NCI-H2107 treated with DMSO at 0.1 percent for 48 hours (cell line): Measurements from ENCODE around the gene SLC2A8.

Experiments
- DNase-seq: peaks from one replicate; lab custom pipeline; 2025; ENCODE audit not compliant: unreplicated experiment; lab: John Stamatoyannopoulos, UW

The SLC2A8 gene

DNA sequence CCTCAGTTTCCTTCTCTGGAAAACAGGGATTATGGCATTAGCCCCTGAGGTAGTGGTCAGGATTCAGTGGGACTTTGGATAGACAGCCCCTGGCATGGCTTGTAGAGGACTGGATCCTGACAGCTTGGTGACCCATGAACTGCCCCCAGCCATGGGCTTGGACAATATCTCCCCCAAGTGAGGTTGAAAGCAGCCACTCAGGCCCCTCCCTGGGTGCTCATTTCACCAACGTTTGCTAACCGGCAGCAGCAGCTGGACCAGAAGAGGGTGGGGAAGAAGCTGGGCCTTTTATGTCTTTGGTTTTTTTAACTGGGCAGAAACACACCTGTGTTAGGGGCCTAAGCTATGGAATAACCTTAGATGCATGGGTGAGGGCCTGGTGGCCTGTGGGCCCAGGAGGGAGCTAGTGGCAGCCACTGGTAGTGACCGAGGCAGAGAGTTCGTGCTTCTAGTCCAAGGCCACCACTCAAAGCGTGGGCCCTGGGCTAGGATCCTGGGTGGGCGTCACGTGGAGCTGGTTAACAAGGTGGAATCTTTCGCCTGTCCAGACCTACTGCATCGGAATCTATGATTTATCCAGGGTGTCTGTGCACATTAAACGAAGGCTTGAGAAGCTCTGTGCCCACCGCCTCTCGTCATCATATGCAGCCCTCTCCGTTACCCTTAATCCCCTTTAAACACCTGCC, 1.9 kb downstream of the SLC2A8 start:
- no peak for DNase-seq

GRCh38 chr9:127399736-127400269, 2.8 kb downstream of the SLC2A8 start:
- DNase-seq: no peak

DNA sequence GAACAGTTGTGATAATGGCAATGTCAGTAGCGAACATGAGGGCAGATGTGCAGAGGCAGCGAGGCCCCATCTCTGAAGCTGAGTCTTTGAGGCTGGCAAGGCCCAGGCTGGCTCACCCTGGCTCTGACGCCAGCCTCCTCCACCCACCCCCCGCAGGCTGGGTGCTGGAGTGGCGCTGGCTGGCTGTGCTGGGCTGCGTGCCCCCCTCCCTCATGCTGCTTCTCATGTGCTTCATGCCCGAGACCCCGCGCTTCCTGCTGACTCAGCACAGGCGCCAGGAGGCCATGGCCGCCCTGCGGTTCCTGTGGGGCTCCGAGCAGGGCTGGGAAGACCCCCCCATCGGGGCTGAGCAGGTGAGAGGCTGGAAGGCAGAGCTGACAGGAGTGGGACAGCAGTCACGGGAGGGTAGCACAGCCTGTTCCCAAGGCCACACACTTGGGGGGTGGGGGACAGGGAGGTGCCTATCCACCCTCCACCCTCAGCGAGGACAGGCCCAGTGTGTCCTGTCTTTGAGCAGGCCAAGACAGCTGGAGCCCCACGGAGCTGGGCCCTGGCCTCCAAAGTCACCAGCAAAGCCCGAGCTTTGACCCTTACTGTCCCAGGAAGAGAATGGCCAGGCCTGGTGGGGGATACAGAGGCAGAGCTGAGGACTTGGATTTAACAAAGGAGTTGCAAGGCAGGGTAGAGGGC, 5.6 kb downstream of the SLC2A8 start:
- DNase-seq: no peak

- DNase-seq: no peak
Measured at GRCh38 chr9:127403507-127404192, 6.7 kb downstream of the SLC2A8 start.

GRCh38 chr9:127404631-127405030, 7.7 kb downstream of the SLC2A8 start:
- DNase-seq: no peak

DNA sequence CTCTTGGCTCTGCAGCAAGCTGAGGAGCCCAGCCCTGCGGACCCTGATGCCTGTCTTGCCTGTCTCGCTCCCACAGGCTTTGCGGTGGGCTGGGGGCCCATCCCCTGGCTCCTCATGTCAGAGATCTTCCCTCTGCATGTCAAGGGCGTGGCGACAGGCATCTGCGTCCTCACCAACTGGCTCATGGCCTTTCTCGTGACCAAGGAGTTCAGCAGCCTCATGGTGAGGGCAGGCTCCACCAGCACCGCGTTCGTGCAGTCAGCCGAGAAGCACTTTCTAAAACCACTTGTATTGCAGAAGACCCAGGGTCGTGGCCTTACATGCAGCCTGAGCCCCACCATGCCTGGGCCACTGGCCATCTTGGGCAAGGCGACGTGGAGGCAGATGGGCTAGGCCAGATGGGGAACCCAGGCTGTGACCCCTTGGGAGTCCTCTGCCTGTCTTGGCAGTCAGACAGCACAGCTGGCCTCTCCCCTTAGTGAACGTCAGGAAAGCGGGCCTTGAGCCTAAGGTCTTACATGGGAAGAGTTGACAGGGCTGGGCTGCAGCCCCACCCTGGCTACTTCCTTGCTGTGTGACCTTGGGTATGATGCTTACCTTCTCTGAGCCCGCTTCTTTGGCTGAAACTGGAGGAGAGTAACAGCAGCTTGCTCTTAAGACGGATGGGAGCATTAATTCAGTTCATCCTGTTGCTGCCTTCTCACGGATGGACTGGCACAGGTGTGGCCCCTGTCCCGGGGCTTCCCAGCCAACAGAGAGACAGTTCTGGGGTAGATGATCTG, 8.6 kb downstream of the SLC2A8 start:
- no peak for DNase-seq

DNA sequence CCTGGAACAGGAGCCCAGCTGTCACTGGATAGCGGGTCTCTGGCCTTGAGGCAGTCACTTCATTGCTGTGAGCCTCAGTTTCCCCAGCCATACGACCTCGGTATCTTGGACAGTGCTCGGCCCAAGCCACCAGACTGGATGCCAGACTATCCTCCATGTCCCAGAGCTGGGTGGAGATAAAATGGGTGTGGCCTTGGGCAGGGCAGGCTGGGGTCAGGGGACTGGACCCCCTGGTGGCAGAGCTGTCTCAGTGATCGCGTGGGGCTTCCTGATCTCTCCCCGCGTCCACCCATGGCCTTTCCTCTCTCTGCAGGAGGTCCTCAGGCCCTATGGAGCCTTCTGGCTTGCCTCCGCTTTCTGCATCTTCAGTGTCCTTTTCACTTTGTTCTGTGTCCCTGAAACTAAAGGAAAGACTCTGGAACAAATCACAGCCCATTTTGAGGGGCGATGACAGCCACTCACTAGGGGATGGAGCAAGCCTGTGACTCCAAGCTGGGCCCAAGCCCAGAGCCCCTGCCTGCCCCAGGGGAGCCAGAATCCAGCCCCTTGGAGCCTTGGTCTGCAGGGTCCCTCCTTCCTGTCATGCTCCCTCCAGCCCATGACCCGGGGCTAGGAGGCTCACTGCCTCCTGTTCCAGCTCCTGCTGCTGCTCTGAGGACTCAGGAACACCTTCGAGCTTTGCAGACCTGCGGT, 10.0 kb downstream of the SLC2A8 start:
- DNase-seq: no peak

DNA sequence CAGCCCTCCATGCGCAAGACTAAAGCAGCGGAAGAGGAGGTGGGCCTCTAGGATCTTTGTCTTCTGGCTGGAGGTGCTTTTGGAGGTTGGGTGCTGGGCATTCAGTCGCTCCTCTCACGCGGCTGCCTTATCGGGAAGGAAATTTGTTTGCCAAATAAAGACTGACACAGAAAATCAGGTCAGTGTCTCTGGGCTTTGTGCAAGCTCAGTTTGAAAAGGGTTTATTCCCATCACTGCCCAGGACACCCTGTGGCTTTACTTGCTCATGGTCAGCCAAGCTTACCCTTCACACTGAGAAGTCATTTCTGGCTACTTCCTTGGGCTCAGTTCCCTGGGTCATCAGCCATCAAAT, 10.5 kb downstream of the SLC2A8 start:
- no peak for DNase-seq

DNA sequence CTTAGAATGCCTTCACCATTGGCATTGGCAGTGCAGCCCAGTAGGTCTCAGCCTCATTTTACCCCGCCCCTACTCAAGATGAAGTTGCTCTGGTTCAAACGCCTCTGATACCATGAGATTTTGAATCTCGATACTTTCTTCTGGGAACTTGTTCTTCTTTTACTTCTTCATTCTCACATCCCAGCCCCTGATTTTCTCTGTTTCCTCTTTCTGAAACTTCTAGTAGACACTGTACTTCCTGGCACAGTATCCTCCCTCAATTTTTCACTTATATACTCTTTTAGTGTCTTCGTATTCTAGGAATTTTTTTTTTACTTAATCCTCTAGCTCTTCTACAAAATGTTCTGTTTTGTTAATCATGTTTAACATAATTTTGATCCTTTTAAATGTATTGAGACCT, 14.2 kb downstream of the SLC2A8 start:
- DNase-seq: no peak

DNA sequence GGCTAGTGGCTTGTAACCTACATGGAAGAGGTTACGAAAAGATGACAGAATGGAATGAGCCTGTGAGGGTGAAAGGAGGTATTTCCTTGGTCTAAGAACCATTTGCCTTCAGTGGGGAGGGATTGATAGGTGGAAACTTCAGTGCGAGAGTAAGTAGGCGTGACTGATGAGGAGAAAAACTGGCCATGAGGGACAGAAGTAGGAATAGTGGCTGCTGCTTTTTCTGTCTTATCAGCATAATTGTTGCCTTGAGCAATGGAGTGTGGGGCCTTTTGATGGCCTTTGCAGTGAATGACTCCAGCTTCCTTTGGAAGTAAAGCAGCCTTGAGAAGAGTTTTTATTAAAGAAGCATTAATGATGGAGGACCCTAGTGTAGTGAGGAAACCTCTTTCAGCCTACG, 18.2 kb downstream of the SLC2A8 start:
- no peak for DNase-seq

GRCh38 chr9:127415657-127416056, 18.7 kb downstream of the SLC2A8 start:
- DNase-seq: no peak

DNA sequence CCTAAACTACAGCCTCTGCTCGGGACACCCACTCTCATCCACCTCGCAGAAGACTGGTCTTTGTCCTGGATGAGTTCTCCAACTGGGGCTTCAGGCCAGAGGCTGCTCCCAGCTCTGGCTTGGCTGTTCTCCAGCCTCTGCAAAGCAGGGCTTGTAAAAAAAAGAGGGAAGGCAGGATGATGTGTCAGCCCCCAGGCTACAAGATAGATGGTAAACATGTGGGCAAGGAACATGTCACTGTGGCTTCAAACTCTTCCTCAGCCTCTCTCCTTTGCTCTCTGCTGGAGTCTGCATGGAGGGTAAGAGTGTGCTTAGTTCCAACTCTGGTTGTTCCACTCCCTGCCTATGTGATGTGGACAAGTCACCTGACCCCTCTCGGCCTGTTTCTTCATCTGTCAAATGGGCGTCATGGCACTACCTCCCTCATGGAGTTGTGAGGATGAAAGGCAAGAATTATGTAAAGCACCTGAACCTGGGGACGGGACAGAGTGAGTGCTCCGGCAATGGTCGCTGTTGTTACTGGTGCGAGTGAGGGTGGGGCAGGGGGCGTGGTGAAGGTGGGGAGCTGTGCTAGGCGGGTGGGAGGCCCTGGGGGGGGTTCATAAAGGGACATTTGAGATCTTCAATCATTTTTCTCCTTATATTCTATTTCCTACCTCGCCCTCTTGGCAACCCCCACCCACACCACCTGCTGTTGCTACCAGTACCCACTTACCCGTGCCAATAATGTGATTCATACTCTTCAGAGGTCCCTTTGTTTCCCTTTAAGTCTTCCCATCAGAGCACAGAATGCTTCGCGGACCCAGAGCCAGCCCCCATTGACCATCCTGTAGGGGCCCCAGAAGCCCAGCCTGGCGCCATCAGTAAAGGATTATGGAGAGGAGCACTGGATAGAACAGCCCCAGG, 20.4 kb downstream of the SLC2A8 start:
- no peak for DNase-seq

DNA sequence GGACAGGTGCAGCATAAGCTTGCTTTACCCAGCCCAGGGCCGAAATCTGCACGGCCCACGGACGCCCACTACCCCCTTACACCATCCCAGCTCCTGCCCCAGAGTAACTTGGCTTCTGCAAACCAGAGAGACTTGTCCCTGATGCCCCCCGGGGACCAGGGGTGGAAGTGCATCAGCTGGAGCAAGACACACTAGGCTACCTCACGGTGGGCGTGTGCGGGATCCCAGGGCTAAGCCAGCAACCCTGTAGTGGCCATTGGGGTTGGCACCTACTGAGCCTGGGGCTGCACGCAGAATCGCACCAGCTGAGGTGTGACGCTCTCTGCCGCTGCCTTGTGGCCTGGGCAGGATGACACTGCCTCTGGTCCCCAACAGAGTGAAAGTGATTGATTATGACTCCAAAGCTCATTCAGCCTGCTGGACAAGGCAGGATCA, 21.1 kb downstream of the SLC2A8 start:
- no peak for DNase-seq

DNA sequence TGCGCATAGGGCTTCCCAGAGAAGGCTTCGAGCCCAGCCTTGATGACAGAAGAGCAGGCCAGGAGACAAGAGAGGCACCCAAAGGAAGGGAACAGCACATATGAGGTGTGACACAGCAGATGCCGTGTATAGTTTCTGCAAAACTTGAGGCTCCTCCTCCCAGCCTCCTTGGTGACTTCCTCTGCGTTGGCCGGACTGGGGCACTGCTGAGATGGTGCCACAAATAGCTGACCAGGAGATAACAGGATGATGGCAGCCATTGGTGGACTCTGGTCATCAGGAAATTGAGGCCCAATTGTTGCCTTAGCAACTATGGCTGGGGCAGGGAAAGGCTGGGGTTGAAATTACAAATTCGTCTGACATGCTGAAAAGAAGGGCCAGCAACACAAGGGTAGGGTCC, 22.4 kb downstream of the SLC2A8 start:
- DNase-seq: no peak

GRCh38 chr9:127421057-127421456, 24.1 kb downstream of the SLC2A8 start:
- DNase-seq: no peak

- DNase-seq: no peak
Measured at GRCh38 chr9:127422133-127422782, 25.3 kb downstream of the SLC2A8 start.

- DNase-seq: no peak
Measured at GRCh38 chr9:127422787-127423186, 25.8 kb downstream of the SLC2A8 start.

- no peak for DNase-seq
Measured at GRCh38 chr9:127423476-127423933, 26.5 kb downstream of the SLC2A8 start.
